ENCODE measurements around the gene HOXD3. TPM values are rescaled to one million over a fixed set of nuclear protein-coding genes. Genes with fewer than 3 reads are reported as not detected.

The HOXD3 gene
- total RNA-seq, 1 donor from 2014 or later = 1.7 TPM

- Histone ChIP-seq H3K9me3 (no peaks in the 10 kb centered on the region), H3K27ac (no peak overlapping the region), H3K27me3 (peaks cover 91% of the 10 kb centered on the region), H3K4me1 (peaks cover 7% of the 10 kb centered on the region), H3K36me3 (no peaks in the 10 kb centered on the region), H3K4me3 (no peak overlapping the region)
- DNase-seq = no peak
- no peak for TF ChIP-seq CTCF (IDR thresholded peaks at IDR 0.05)
- no peak for ATAC-seq
- intact Hi-C loops (cut with DNase I) = no loop called here
Measured at GRCh38 chr2:176169711-176170110, 12.6 kb downstream of the HOXD3 start.

GRCh38 chr2:176170602-176171305 is 13.6 kb downstream of the HOXD3 start:
- no peak overlapping the region for H3K27ac ChIP-seq
- peaks cover 91% of the 10 kb centered on the region for H3K27me3 ChIP-seq
- H3K36me3 ChIP-seq = no peaks in the 10 kb centered on the region
- H3K4me3 ChIP-seq = no peak overlapping the region
- intact Hi-C loops (cut with DNase I) = no loop called here
- no peak for DNase-seq
- no peak for TF ChIP-seq CTCF (IDR thresholded peaks at IDR 0.05)
- no peaks in the 10 kb centered on the region for H3K9me3 ChIP-seq
- ATAC-seq = no peak
- H3K4me1 ChIP-seq = peaks cover 7% of the 10 kb centered on the region

- no peak overlapping the region for H3K4me3 ChIP-seq
- no peak for TF ChIP-seq CTCF (IDR thresholded peaks at IDR 0.05)
- DNase-seq (peak; percentile 67), ATAC-seq (peak; percentile 59)
- H3K9me3 ChIP-seq = no peaks in the 10 kb centered on the region
- H3K27me3 ChIP-seq = peaks cover 89% of the 10 kb centered on the region
- H3K27ac ChIP-seq = no peak overlapping the region
- intact Hi-C loops (cut with DNase I) = no loop called here
- H3K4me1 ChIP-seq = peaks cover 7% of the 10 kb centered on the region
- H3K36me3 ChIP-seq = no peaks in the 10 kb centered on the region
Measured at GRCh38 chr2:176171351-176172006, 14.4 kb downstream of the HOXD3 start.

- no peak overlapping the region for H3K4me3 ChIP-seq
- ATAC-seq = no peak
- no peaks in the 10 kb centered on the region for H3K36me3 ChIP-seq
- H3K27me3 ChIP-seq = peaks cover 85% of the 10 kb centered on the region
- no peak for TF ChIP-seq CTCF (IDR thresholded peaks at IDR 0.05)
- no peaks in the 10 kb centered on the region for H3K9me3 ChIP-seq
- H3K4me1 ChIP-seq = peaks cover 7% of the 10 kb centered on the region
- intact Hi-C loops (cut with DNase I) = no loop called here
- no peak overlapping the region for H3K27ac ChIP-seq
- DNase-seq = no peak
Measured at GRCh38 chr2:176172007-176172894, 15.1 kb downstream of the HOXD3 start.

- H3K27ac ChIP-seq = no peak overlapping the region
- H3K9me3 ChIP-seq = no peaks in the 10 kb centered on the region
- no peak for ATAC-seq
- intact Hi-C loops (cut with DNase I) = no loop called here
- H3K4me3 ChIP-seq = no peak overlapping the region
- H3K36me3 ChIP-seq = no peaks in the 10 kb centered on the region
- TF ChIP-seq CTCF (IDR thresholded peaks at IDR 0.05) = no peak
- H3K27me3 ChIP-seq = peaks cover 85% of the 10 kb centered on the region
- no peak for DNase-seq
- peaks cover 12% of the 10 kb centered on the region for H3K4me1 ChIP-seq
Measured at GRCh38 chr2:176172895-176173566, 15.9 kb downstream of the HOXD3 start.
